Stimulated activated CD8-positive, alpha-beta memory T cell treated with anti-CD3 and anti-CD28 coated beads, Interleukin-15, amount 100 ng/mL, for 24 hours (primary cell): Measurements from ENCODE around the gene CINP.
"Not testable (repeated sequence)": the region's sequence is repeated elsewhere in the genome, so short reads cannot be mapped to it uniquely, and the experiment has no call there.

Source experiments
- DNase-seq: peaks from one replicate; pipeline ENCODE4 v3.0.0-alpha.2; 2020; ENCODE audit warnings: low read depth

Gene CINP

GRCh38 chr14:102320033-102320660 is 42.5 kb downstream of the CINP start:
- DNase-seq = no peak

- DNase-seq = peak; percentile 94
Measured at GRCh38 chr14:102319351-102320032, 43.2 kb downstream of the CINP start, which contains the start of gene ZNF839. Gene ZNF839 (plus strand): TSS chr14:102319746. CDS start chr14:102319766, 20 bp downstream.

- no peak for DNase-seq
Measured at GRCh38 chr14:102318781-102319276, 43.9 kb downstream of the CINP start.

- no peak for DNase-seq
Measured at GRCh38 chr14:102317564-102318248, 45.0 kb downstream of the CINP start.

- peak; percentile 98 for DNase-seq
Measured at GRCh38 chr14:102316743-102317563, 45.7 kb downstream of the CINP start.

GRCh38 chr14:102316338-102316742 is 46.4 kb downstream of the CINP start:
- no peak for DNase-seq

- DNase-seq = no peak
Measured at GRCh38 chr14:102315121-102315520, 47.6 kb downstream of the CINP start.

- DNase-seq = peak; percentile 62
Measured at GRCh38 chr14:102314242-102315011, 48.3 kb downstream of the CINP start.

- peak; percentile 98 for DNase-seq
Measured at GRCh38 chr14:102304611-102305506, 57.8 kb downstream of the CINP start, which contains the start of gene MOK. Gene MOK (minus strand): TSS chr14:102305164. CDS start chr14:102304968, 196 bp downstream.

GRCh38 chr14:102303664-102304063 is 59.0 kb downstream of the CINP start:
- DNase-seq = no peak

GRCh38 chr14:102298303-102299070 is 64.2 kb downstream of the CINP start:
- DNase-seq = not testable (repeated sequence)
